WTC11 (cell line): ENCODE measurements around the gene RCE1. TPM values are rescaled to one million over a fixed set of nuclear protein-coding genes. Genes with fewer than 3 reads are reported as not detected.
A peak's percentile ranks its signal among the peaks of the same experiment; 100 is the strongest.

Experiments
- ATAC-seq: fragments of 200-7000 bp; cut with Tn5 transposase; 2 replicates; pipeline ENCODE4 v1.10.0; 2021; ENCODE audit warnings: mild to moderate bottlenecking, moderate library complexity
- CTCF ChIA-PET: fragments of 300-600 bp; sonication (Branson Sonifier 250); formaldehyde crosslinking; loops from one replicate; lab custom pipeline; 2021; ENCODE audit warnings: antibody characterized with exemption; lab: Charles Lee
- POLR2A ChIA-PET: fragments of 350-600 bp; sonication (Branson Sonifier 250); formaldehyde crosslinking; loops from one replicate; lab custom pipeline; 2021; ENCODE audit warnings: antibody characterized with exemption; lab: Charles Lee
- DNase-seq: peaks from one replicate; pipeline ENCODE4 v3.0.0; 2021; ENCODE audit warnings: low spot score
- H3K27ac Mint-ChIP-seq: 2 replicates; pipeline ENCODE4 v1.8.0; 2021; ENCODE audit warnings: mixed read lengths
- H3K27me3 Mint-ChIP-seq: 2 replicates; pipeline ENCODE4 v1.8.0; 2021; ENCODE audit warnings: low read depth, mild to moderate bottlenecking, moderate library complexity, mixed read lengths
- H3K36me3 Mint-ChIP-seq: 2 replicates; pipeline ENCODE4 v1.8.0; 2021; ENCODE audit warnings: mixed read lengths
- H3K4me1 Mint-ChIP-seq: 2 replicates; pipeline ENCODE4 v1.8.0; 2022; ENCODE audit warnings: mixed read lengths
- H3K4me3 Mint-ChIP-seq: 2 replicates; pipeline ENCODE4 v1.8.0; 2021; ENCODE audit warnings: mild to moderate bottlenecking, moderate library complexity, mixed read lengths
- H3K9me3 Mint-ChIP-seq: 2 replicates; pipeline ENCODE4 v1.8.0; 2021; ENCODE audit warnings: mixed read lengths
- CREB1 ChIP-seq: sonication (generic); formaldehyde crosslinking; IDR thresholded peaks from 2 replicates; pipeline ENCODE4 v1.8.0; 2023; ENCODE audit warnings: mild to moderate bottlenecking, missing genetic modification reagents
- GTF2I ChIP-seq: fragments of 250-450 bp; sonication (Bioruptor Pico); conservative IDR thresholded peaks from 2 replicates; pipeline ENCODE4 v1.4.0; 2021; ENCODE audit warnings: mild to moderate bottlenecking
- HMGA2 ChIP-seq: fragments of 250-450 bp; sonication (Bioruptor Pico); IDR thresholded peaks from 2 replicates; pipeline ENCODE4 v1.4.0; 2021; ENCODE audit warnings: mild to moderate bottlenecking, moderate library complexity
- IRF2 ChIP-seq: sonication (generic); formaldehyde crosslinking; IDR thresholded peaks from 2 replicates; pipeline ENCODE4 v1.8.0; 2022; ENCODE audit warnings: low read depth, missing genetic modification reagents, borderline replicate concordance
- KAT7 ChIP-seq: sonication (generic); formaldehyde crosslinking; IDR thresholded peaks from 2 replicates; pipeline ENCODE4 v1.8.1; 2023; ENCODE audit warnings: missing genetic modification reagents, mild to moderate bottlenecking, borderline replicate concordance
- MAX ChIP-seq: sonication (generic); formaldehyde crosslinking; IDR thresholded peaks from 2 replicates; pipeline ENCODE4 v1.8.0; 2022; ENCODE audit warnings: mild to moderate bottlenecking, missing genetic modification reagents
- MXD4 ChIP-seq: fragments of 250-450 bp; sonication (Bioruptor Pico); IDR thresholded peaks from 2 replicates; pipeline ENCODE4 v1.8.0; 2021; ENCODE audit warnings: mild to moderate bottlenecking, moderate library complexity, borderline replicate concordance
- NFE2L1 ChIP-seq: sonication (generic); formaldehyde crosslinking; IDR thresholded peaks from 2 replicates; pipeline ENCODE4 v1.8.1; 2023; ENCODE audit warnings: missing genetic modification reagents
- NR1H2 ChIP-seq: sonication (generic); formaldehyde crosslinking; IDR thresholded peaks from 2 replicates; pipeline ENCODE4 v1.9.0; 2021; ENCODE audit warnings: mild to moderate bottlenecking, moderate library complexity, missing genetic modification reagents
- NR2C2 ChIP-seq: sonication (generic); formaldehyde crosslinking; IDR thresholded peaks from 2 replicates; pipeline ENCODE4 v1.8.0; 2022; ENCODE audit warnings: mild to moderate bottlenecking, missing genetic modification reagents
- PRRX2 ChIP-seq: fragments of 250-450 bp; sonication (Bioruptor Pico); IDR thresholded peaks from 2 replicates; pipeline ENCODE4 v1.8.0; 2021; ENCODE audit warnings: mild to moderate bottlenecking
- RORB ChIP-seq: fragments of 250-450 bp; sonication (Bioruptor Pico); IDR thresholded peaks from 2 replicates; pipeline ENCODE4 v1.9.0; 2021; ENCODE audit warnings: mild to moderate bottlenecking
- SOX15 ChIP-seq: fragments of 250-450 bp; sonication (Bioruptor Pico); IDR thresholded peaks from 2 replicates; pipeline ENCODE4 v1.9.0; 2021; ENCODE audit warnings: mild to moderate bottlenecking
- SP1 ChIP-seq: sonication (generic); formaldehyde crosslinking; conservative IDR thresholded peaks from 2 replicates; pipeline ENCODE4 v1.8.1; 2022; ENCODE audit warnings: missing genetic modification reagents
- ZBTB21 ChIP-seq: sonication (generic); formaldehyde crosslinking; IDR thresholded peaks from 2 replicates; pipeline ENCODE4 v1.8.1; 2023; ENCODE audit warnings: mild to moderate bottlenecking, missing genetic modification reagents, borderline replicate concordance
- ZMAT4 ChIP-seq: fragments of 250-450 bp; sonication (Bioruptor Pico); IDR thresholded peaks from 2 replicates; pipeline ENCODE4 v1.9.0; 2021; ENCODE audit warnings: mild to moderate bottlenecking
- ZNF138 ChIP-seq: sonication (generic); formaldehyde crosslinking; conservative IDR thresholded peaks from 2 replicates; pipeline ENCODE4 v1.8.1; 2022; ENCODE audit warnings: mild to moderate bottlenecking, moderate library complexity, missing genetic modification reagents
- ZNF232 ChIP-seq: sonication (generic); formaldehyde crosslinking; IDR thresholded peaks from 2 replicates; pipeline ENCODE4 v1.8.0; 2022; ENCODE audit warnings: mild to moderate bottlenecking, missing genetic modification reagents
- ZNF263 ChIP-seq: sonication (generic); formaldehyde crosslinking; IDR thresholded peaks from 2 replicates; pipeline ENCODE4 v1.8.1; 2022; ENCODE audit warnings: low read depth, mild to moderate bottlenecking, moderate library complexity, missing genetic modification reagents
- ZNF281 ChIP-seq: sonication (generic); formaldehyde crosslinking; IDR thresholded peaks from 2 replicates; pipeline ENCODE4 v1.8.0; 2023; ENCODE audit warnings: mild to moderate bottlenecking, missing genetic modification reagents
- ZNF396 ChIP-seq: fragments of 250-450 bp; sonication (Bioruptor Pico); IDR thresholded peaks from 2 replicates; pipeline ENCODE4 v1.8.0; 2021; ENCODE audit warnings: mild to moderate bottlenecking, moderate library complexity, borderline replicate concordance
- ZNF423 ChIP-seq: fragments of 250-450 bp; sonication (Bioruptor Pico); IDR thresholded peaks from 2 replicates; pipeline ENCODE4 v2.1.2; 2022; ENCODE audit warnings: mild to moderate bottlenecking, moderate library complexity
- total RNA-seq: library from RNA; stranded (reverse); gene quantifications from 3 replicates; pipeline ENCODE4 v1.2.3, GENCODE V29; 2021
- TF ChIP-seq, protein P1 (sequence below): sonication (generic); formaldehyde crosslinking; IDR thresholded peaks from 2 replicates; pipeline ENCODE4 v1.8.1; 2022; ENCODE audit warnings: missing genetic modification reagents, borderline replicate concordance
- TF ChIP-seq, protein P2 (sequence below): sonication (generic); formaldehyde crosslinking; conservative IDR thresholded peaks from 2 replicates; pipeline ENCODE4 v1.8.1; 2022; ENCODE audit warnings: mild to moderate bottlenecking, missing genetic modification reagents

Gene RCE1
- total RNA-seq, 1 experiment from 2014 or later, result 34.6 TPM

- peak; percentile 9 for DNase-seq
- CTCF ChIA-PET, result interaction anchor here (1.0 to 1.6 kb wide), 4 partner anchors 13 to 118 kb away, joined by 3 to 8 read pairs (median 4); no protein-coding TSS in a partner anchor
- Mint-ChIP-seq H3K4me1 (peaks cover 13% of the 10 kb centered on the region), H3K4me3 (peak overlapping the region; percentile 73), H3K27me3 (no peaks in the 10 kb centered on the region), H3K9me3 (no peaks in the 10 kb centered on the region), H3K27ac (no peak overlapping the region), H3K36me3 (no peaks in the 10 kb centered on the region)
- ATAC-seq, result no peak
- no peak for TF ChIP-seq IRF2 (CRISPR knock-in tag)
- TF ChIP-seq, protein P1, sequence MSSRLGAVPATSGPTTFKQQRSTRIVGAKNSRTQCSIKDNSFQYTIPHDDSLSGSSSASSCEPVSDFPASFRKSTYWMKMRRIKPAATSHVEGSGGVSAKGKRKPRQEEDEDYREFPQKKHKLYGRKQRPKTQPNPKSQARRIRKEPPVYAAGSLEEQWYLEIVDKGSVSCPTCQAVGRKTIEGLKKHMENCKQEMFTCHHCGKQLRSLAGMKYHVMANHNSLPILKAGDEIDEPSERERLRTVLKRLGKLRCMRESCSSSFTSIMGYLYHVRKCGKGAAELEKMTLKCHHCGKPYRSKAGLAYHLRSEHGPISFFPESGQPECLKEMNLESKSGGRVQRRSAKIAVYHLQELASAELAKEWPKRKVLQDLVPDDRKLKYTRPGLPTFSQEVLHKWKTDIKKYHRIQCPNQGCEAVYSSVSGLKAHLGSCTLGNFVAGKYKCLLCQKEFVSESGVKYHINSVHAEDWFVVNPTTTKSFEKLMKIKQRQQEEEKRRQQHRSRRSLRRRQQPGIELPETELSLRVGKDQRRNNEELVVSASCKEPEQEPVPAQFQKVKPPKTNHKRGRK (CRISPR knock-in tag), result no peak
- TF ChIP-seq NR2C2, result no peak
- TF ChIP-seq SOX15 (CRISPR knock-in tag), result no peak
- no peak for TF ChIP-seq GTF2I (CRISPR knock-in tag)
- TF ChIP-seq NFE2L1 (CRISPR knock-in tag), result no peak
- no peak for TF ChIP-seq ZNF423 (CRISPR knock-in tag)
- no peak for TF ChIP-seq ZNF281
- TF ChIP-seq PRRX2, result no peak
- no peak for TF ChIP-seq ZNF138
- TF ChIP-seq NR1H2 (CRISPR knock-in tag), result no peak
- TF ChIP-seq, protein P2, sequence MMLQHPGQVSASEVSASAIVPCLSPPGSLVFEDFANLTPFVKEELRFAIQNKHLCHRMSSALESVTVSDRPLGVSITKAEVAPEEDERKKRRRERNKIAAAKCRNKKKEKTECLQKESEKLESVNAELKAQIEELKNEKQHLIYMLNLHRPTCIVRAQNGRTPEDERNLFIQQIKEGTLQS, result no peak
- TF ChIP-seq HMGA2, result no peak
- no peak for TF ChIP-seq SP1 (CRISPR knock-in tag)
- no peak for TF ChIP-seq ZBTB21 (CRISPR knock-in tag)
- POLR2A ChIA-PET, result interaction anchor here (2.6 kb wide), 1 partner anchor 16 kb away, joined by 17 read pairs; the partner anchor contains the start of gene RCE1
These were observed 15.1 kb downstream of the RCE1 start for GRCh38 chr11:66858186-66858938.

DNA sequence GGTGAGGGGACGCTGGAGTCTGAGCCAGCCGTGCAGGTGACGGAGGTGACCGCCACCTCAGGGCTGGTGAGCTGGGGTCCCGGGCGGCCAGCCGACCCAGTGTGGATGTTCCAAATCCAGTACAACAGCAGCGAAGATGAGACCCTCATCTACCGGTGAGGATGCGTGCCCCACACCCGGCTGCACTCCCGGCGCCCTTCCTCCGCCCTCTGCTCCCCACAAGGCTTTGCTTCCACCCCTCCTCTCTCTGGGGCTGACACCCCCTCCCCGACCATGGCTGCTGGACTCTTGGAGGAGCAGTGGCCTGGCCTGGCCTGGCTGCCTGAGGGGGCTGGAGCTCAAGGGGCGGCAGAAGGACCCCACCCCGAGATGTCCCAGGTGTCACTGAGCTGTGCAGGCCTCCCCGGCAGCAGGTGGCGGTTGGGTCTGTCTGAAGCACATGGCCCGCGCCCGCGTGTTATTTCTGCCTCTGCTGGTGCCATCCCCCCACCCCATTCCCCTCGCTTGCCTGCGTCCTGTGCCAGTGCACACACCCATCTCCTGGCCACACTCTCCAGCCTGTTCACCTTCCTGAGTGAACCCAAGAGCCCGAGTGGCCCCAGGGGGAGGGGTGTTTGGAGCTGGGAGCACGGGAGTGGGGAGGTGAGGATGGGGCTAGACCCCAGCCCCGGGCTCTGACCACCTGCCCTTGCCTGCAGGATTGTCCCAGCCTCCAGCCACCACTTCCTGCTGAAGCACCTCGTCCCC, 15.9 kb downstream of the RCE1 start:
- no peaks in the 10 kb centered on the region for H3K27me3 Mint-ChIP-seq

More for the DNA sequence above, 15.9 kb downstream of the RCE1 start:
- H3K4me1 Mint-ChIP-seq, result peaks cover 13% of the 10 kb centered on the region
- no peak overlapping the region for H3K27ac Mint-ChIP-seq
- no peaks in the 10 kb centered on the region for H3K36me3 Mint-ChIP-seq
- no peaks in the 10 kb centered on the region for H3K9me3 Mint-ChIP-seq
- DNase-seq (no peak), ATAC-seq (no peak)
- ChIA-PET POLR2A (no interaction called here), CTCF (interaction anchor here (0.9 to 1.4 kb wide), 5 partner anchors 8 to 162 kb away, joined by 3 to 5 read pairs (median 4); no protein-coding TSS in a partner anchor)
- no peak overlapping the region for H3K4me3 Mint-ChIP-seq
- TF ChIP-seq MAX (CRISPR knock-in tag) (no peak), CREB1 (CRISPR knock-in tag) (no peak), SP1 (CRISPR knock-in tag) (no peak), KAT7 (CRISPR knock-in tag) (no peak), ZNF263 (CRISPR knock-in tag) (no peak), ZNF396 (CRISPR knock-in tag) (no peak), MXD4 (CRISPR knock-in tag) (no peak), SOX15 (CRISPR knock-in tag) (no peak), RORB (CRISPR knock-in tag) (no peak), ZMAT4 (CRISPR knock-in tag) (no peak), ZNF232 (CRISPR knock-in tag) (no peak), NFE2L1 (CRISPR knock-in tag) (no peak), HMGA2 (no peak)
- TF ChIP-seq, all 79 proteins: peak for 0
